ENCODE measurements around the gene ASXL3.

Gene ASXL3

DNA sequence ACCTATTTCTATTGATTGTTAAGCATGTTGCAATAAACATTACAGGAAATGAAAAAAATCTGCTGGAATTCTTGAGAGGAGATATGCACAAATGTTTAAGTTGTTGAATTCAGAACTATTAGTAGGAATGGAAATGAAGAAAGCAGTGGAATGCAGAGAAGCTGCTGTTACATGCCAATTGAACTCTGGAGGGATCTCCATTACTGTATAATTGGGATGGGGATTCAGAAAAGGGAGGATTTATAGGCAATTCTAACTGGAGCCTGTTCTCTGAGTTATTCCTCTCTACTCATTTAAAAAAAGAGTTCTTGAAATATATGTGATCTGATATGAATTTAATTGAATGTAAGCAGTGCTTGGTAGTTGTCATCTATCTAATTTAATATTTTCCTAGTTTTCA lies 2.6 kb upstream of the ASXL3 start:
- TF ChIP-seq, protein P1, sequence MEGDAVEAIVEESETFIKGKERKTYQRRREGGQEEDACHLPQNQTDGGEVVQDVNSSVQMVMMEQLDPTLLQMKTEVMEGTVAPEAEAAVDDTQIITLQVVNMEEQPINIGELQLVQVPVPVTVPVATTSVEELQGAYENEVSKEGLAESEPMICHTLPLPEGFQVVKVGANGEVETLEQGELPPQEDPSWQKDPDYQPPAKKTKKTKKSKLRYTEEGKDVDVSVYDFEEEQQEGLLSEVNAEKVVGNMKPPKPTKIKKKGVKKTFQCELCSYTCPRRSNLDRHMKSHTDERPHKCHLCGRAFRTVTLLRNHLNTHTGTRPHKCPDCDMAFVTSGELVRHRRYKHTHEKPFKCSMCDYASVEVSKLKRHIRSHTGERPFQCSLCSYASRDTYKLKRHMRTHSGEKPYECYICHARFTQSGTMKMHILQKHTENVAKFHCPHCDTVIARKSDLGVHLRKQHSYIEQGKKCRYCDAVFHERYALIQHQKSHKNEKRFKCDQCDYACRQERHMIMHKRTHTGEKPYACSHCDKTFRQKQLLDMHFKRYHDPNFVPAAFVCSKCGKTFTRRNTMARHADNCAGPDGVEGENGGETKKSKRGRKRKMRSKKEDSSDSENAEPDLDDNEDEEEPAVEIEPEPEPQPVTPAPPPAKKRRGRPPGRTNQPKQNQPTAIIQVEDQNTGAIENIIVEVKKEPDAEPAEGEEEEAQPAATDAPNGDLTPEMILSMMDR (IDR thresholded peaks at IDR 0.05; ENCODE audit: borderline replicate concordance, insufficient read depth, low read depth, low read length): no peak

DNA sequence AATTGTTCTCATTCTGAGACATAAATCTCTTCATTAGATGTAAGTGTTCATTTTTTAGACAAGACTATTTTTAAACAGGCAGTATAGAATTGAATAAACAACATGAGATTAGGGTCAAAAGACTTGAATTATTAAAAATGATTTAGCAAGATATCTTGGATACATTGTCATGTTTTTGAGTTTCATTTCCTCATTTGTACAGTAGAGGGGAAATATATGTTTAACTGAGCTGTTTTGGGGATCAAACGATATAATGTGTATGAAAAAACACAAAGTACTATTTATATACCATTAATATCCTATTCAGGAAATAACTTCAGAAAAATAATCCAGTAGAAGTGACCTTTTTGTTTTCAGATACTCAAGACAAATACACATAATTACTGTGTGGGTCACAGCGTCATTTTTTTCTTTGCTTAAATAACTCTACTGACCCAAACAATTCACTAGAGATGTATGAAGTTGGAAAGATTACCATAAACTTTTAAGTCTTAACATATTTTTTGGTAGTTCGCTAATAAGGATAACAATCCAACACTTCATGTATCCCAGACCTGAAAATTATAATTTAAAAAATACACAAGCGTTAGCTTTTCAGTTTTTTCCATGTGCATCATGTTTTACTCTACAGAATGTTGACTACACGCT lies 896 bp upstream of the ASXL3 start:
- no peak overlapping the region for H3K4me3 ChIP-seq (ENCODE audit: low read depth, low read length)
- TF ChIP-seq, protein P1 (IDR thresholded peaks at IDR 0.05; ENCODE audit: borderline replicate concordance, insufficient read depth, low read depth, low read length): no peak

More for the DNA sequence above, 2.6 kb upstream of the ASXL3 start:
- H3K4me3 ChIP-seq (ENCODE audit: low read depth, low read length): no peak overlapping the region

DNA sequence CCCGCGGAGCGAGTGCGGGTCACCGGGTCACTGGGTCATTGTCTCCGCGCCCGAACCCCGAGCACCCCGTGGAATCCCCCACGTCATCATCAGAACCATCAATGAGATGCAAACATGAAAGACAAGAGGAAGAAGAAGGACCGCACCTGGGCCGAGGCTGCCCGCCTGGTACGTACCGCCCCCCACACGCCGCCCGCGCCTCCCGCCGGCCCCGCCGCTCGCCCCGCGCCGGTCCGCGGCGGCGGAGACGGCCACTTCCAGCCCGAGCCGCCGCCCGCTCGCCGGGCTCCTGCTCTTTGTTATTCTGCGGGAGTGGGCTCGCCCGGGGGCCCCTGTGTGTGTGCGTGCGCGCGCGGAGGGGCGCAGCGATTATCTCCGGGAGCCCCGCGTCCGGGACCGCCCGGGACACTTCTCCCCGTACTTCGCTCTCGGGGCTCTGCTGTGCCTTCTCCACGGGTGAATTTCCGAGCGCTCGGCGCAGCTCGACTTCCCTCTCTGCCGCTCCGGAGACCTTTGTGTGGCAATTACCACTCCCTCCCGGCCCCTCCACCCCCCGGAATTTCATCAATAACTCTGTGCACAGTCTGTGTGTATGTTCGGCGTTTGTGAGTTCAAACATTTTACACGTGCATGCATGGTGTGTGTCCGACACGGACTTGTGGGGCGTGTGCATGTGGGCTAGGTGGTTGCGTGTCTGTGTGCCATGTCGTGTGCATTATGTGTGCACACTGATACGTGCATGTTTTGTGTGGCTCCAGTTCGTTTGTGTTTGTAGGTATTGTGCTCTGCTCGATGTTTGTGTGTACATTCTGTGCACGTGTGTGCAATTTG lies 714 bp downstream of the ASXL3 start:
- no peak overlapping the region for H3K4me3 ChIP-seq (ENCODE audit: low read depth, low read length)

DNA sequence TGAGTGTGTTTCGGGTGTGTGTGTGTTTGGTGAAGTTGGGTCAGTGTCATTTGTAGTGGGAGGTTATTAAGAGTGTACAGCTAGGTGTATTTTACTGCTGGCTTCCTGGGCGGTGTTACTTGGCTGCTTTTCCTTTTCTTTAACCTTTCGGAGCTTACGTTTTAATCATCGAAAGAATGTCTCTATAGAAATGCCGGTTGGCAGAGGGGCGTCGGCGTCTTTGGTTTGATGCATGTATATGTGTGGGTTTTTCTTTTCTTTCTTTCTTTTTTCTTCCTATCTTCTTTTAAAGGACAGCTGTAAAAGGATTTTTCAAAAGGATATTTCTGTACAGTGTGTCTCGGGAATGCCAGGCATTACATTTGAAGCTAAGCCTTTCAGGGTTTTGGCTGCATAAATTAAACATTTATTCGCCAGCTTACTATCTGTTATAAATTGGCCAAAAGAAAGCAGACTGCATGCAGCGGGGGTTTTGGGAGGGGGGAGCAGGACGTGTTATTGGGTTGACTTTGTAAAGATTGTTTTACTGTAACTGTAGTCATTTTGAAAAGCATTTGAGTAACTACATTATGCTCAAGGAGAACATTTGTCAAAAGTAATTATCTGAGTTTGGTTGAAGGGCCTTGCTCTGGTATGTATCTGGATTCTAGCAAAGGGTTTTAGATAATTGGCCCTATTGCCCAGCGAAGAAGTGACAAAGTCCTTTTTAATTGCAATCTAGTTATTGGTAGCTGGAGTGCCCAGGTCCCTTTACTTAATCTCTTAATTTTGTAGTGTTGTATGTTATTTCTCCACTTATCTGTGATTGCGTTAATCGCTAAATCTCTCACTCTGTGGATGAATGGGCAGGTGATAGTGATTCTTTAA lies 1.6 kb downstream of the ASXL3 start:
- H3K4me3 ChIP-seq (ENCODE audit: low read depth, low read length): no peak overlapping the region
- TF ChIP-seq, protein P1 (IDR thresholded peaks at IDR 0.05; ENCODE audit: borderline replicate concordance, insufficient read depth, low read depth, low read length): no peak

More for the DNA sequence above, 714 bp downstream of the ASXL3 start:
- TF ChIP-seq, protein P1 (IDR thresholded peaks at IDR 0.05; ENCODE audit: borderline replicate concordance, insufficient read depth, low read depth, low read length): no peak

DNA sequence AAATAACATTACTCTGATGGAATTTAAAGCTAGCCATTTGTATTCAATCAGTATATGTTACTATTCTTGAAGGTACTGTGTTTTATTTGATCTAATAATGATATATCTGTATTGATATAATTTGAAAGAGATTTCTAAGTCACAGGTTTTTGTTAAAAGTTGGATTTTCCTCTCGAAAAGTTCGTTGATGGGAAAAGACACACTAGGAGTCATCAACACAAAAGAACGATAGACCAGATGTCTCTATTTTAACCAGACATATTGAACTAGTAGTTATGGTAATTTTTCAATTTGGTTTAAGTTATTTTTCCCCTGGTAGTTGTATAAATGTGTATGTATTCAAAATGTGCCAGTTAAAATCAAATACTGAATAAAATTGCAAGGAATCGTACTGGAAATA lies 2.5 kb downstream of the ASXL3 start:
- H3K4me3 ChIP-seq (ENCODE audit: low read depth, low read length): no peak overlapping the region
- TF ChIP-seq, protein P1 (IDR thresholded peaks at IDR 0.05; ENCODE audit: borderline replicate concordance, insufficient read depth, low read depth, low read length): no peak

DNA sequence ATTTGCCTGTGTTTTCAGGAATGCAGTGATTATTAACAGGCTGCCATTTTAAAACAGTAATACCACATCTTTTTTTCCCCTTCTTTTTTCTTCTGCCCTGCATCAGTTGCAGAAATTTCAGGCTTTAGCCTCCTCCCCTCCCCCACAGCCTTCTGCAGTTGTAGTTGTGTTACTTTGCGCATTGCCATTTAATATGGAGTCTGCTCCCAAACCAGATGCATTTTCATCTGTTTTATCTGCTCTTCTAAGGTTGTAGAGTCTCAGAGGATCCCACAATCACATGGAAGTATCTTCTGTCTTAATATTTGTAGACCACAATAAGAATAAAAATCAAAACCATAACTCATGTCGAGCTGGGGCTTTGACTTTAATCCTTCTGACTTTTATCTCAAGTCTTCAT lies 3.8 kb downstream of the ASXL3 start:
- H3K4me3 ChIP-seq (ENCODE audit: low read depth, low read length): no peak overlapping the region
- TF ChIP-seq, protein P1 (IDR thresholded peaks at IDR 0.05; ENCODE audit: borderline replicate concordance, insufficient read depth, low read depth, low read length): no peak

All from GM12875 (cell line).